HAP-1 (cell line): ENCODE data around the gene PPEF1.
"Not testable (repeated sequence)": the region's sequence is repeated elsewhere in the genome, so short reads cannot be mapped to it uniquely, and the experiment has no call there.

Source experiments
- DNase-seq, 2 experiments: peaks; one replicate each; pipeline ENCODE4 v3.0.0-alpha.2; 2016 to 2020; ENCODE audit warnings: low spot score in 2 of 2
- H3K27me3 ChIP-seq: fragments of 250-450 bp; sonication (Bioruptor Pico); 2 replicates; pipeline ENCODE4 v1.5.1; 2020; ENCODE audit warnings: low read depth, mild to moderate bottlenecking, moderate library complexity
- H3K36me3 ChIP-seq: fragments of 250-450 bp; sonication (Bioruptor Pico); replicated peaks from 2 replicates; pipeline ENCODE4 v1.5.1; 2020; ENCODE audit warnings: mild to moderate bottlenecking
- H3K4me1 ChIP-seq: fragments of 250-450 bp; sonication (Bioruptor Pico); 2 replicates; pipeline ENCODE4 v1.5.1; 2020; ENCODE audit warnings: mild to moderate bottlenecking
- H3K4me3 ChIP-seq: fragments of 250-450 bp; sonication (Bioruptor Pico); 2 replicates; pipeline ENCODE4 v1.5.1; 2020; ENCODE audit warnings: mild to moderate bottlenecking, moderate library complexity
- H3K9me3 ChIP-seq: fragments of 250-450 bp; sonication (Bioruptor Pico); 2 replicates; pipeline ENCODE4 v1.5.1; 2020; ENCODE audit warnings: mild to moderate bottlenecking, moderate library complexity
- in situ Hi-C: fragments of 300-500 bp; cut with MboI; formaldehyde crosslinking; loops from 3 replicates; pipeline ENCODE4 v1.14.3; 2020; ENCODE audit warnings: low sequenced_read_pairs, inconsistent platforms, mixed read lengths

Gene PPEF1

GRCh38 chrX:18792828-18793227 lies 85.4 kb downstream of the PPEF1 start:
- no peak overlapping the region for H3K4me3 ChIP-seq
- in situ Hi-C loops, result no loop called here
- H3K9me3 ChIP-seq, result no peaks in the 10 kb centered on the region
- no peak for DNase-seq
- no peaks in the 10 kb centered on the region for H3K36me3 ChIP-seq
- H3K4me1 ChIP-seq, result peaks cover 15% of the 10 kb centered on the region
- no peaks in the 10 kb centered on the region for H3K27me3 ChIP-seq

- DNase-seq, result peak; percentile 69 to 76
- Histone ChIP-seq H3K4me3 (no peak overlapping the region), H3K36me3 (no peaks in the 10 kb centered on the region), H3K27me3 (no peaks in the 10 kb centered on the region), H3K4me1 (peaks cover 15% of the 10 kb centered on the region), H3K9me3 (no peaks in the 10 kb centered on the region)
- in situ Hi-C loops, result no loop called here
Observed at GRCh38 chrX:18793601-18794089, 86.2 kb downstream of the PPEF1 start.

- Histone ChIP-seq H3K9me3 (no peaks in the 10 kb centered on the region), H3K4me3 (no peak overlapping the region), H3K27me3 (no peaks in the 10 kb centered on the region), H3K36me3 (no peaks in the 10 kb centered on the region), H3K4me1 (peaks cover 22% of the 10 kb centered on the region)
- DNase-seq, result no peak
- in situ Hi-C loops, result no loop called here
Observed at GRCh38 chrX:18797141-18797540, 89.7 kb downstream of the PPEF1 start.

- H3K27me3 ChIP-seq, result no peaks in the 10 kb centered on the region
- H3K4me3 ChIP-seq, result no peak overlapping the region
- H3K9me3 ChIP-seq, result no peaks in the 10 kb centered on the region
- DNase-seq, result no peak
- no peaks in the 10 kb centered on the region for H3K36me3 ChIP-seq
- H3K4me1 ChIP-seq, result peaks cover 7% of the 10 kb centered on the region
- in situ Hi-C loops, result no loop called here
Observed at GRCh38 chrX:18799911-18800310, 92.5 kb downstream of the PPEF1 start.

- Histone ChIP-seq H3K36me3 (no peaks in the 10 kb centered on the region), H3K9me3 (no peaks in the 10 kb centered on the region), H3K4me1 (peaks cover 19% of the 10 kb centered on the region), H3K27me3 (no peaks in the 10 kb centered on the region), H3K4me3 (no peak overlapping the region)
- in situ Hi-C loops, result no loop called here
- DNase-seq, result no peak
Observed at GRCh38 chrX:18809641-18810040, 102.2 kb downstream of the PPEF1 start.

GRCh38 chrX:18810416-18810815 lies 103.0 kb downstream of the PPEF1 start:
- in situ Hi-C loops, result no loop called here
- Histone ChIP-seq H3K4me1 (peaks cover 27% of the 10 kb centered on the region), H3K4me3 (no peak overlapping the region), H3K27me3 (no peaks in the 10 kb centered on the region), H3K9me3 (no peaks in the 10 kb centered on the region), H3K36me3 (no peaks in the 10 kb centered on the region)
- peak in 1 of 2 experiments; percentile 27 for DNase-seq

- H3K4me3 ChIP-seq, result no peak overlapping the region
- DNase-seq, result peak in 1 of 2 experiments; percentile 40
Observed at GRCh38 chrX:18825375-18825774, 117.9 kb downstream of the PPEF1 start.

GRCh38 chrX:18828832-18829404 lies 121.5 kb downstream of the PPEF1 start:
- Histone ChIP-seq H3K4me3 (no peak overlapping the region), H3K27me3 (no peaks in the 10 kb centered on the region), H3K36me3 (no peaks in the 10 kb centered on the region), H3K9me3 (no peaks in the 10 kb centered on the region), H3K4me1 (peaks cover 8% of the 10 kb centered on the region)
- in situ Hi-C loops, result no loop called here
- no peak for DNase-seq

More at GRCh38 chrX:18825375-18825774, 117.9 kb downstream of the PPEF1 start:
- in situ Hi-C loops, result no loop called here
- peaks cover 8% of the 10 kb centered on the region for H3K4me1 ChIP-seq
- H3K27me3 ChIP-seq, result no peaks in the 10 kb centered on the region
- H3K36me3 ChIP-seq, result no peaks in the 10 kb centered on the region
- H3K9me3 ChIP-seq, result no peaks in the 10 kb centered on the region

GRCh38 chrX:18833071-18833731 lies 125.8 kb downstream of the PPEF1 start:
- Histone ChIP-seq H3K4me3 (no peak overlapping the region), H3K4me1 (no peaks in the 10 kb centered on the region), H3K27me3 (no peaks in the 10 kb centered on the region), H3K9me3 (no peaks in the 10 kb centered on the region), H3K36me3 (no peaks in the 10 kb centered on the region)
- DNase-seq, result no peak
- in situ Hi-C loops, result no loop called here

GRCh38 chrX:18847901-18848300 lies 140.5 kb downstream of the PPEF1 start:
- DNase-seq, H3K27me3 ChIP-seq: not testable (repeated sequence)

GRCh38 chrX:18855919-18856644 lies 148.6 kb downstream of the PPEF1 start:
- in situ Hi-C loops, result no loop called here
- Histone ChIP-seq H3K4me3 (no peak overlapping the region), H3K9me3 (no peaks in the 10 kb centered on the region), H3K36me3 (no peaks in the 10 kb centered on the region), H3K27me3 (no peaks in the 10 kb centered on the region), H3K4me1 (no peaks in the 10 kb centered on the region)
- DNase-seq, result no peak

More at GRCh38 chrX:18847901-18848300, 140.5 kb downstream of the PPEF1 start:
- H3K4me1 ChIP-seq, H3K9me3 ChIP-seq, H3K36me3 ChIP-seq, in situ Hi-C loops, H3K4me3 ChIP-seq: not testable (repeated sequence)

- DNase-seq, result no peak
- Histone ChIP-seq H3K4me3 (no peak overlapping the region), H3K9me3 (no peaks in the 10 kb centered on the region), H3K4me1 (no peaks in the 10 kb centered on the region), H3K36me3 (no peaks in the 10 kb centered on the region), H3K27me3 (no peaks in the 10 kb centered on the region)
- in situ Hi-C loops, result no loop called here
Observed at GRCh38 chrX:18856645-18856997, 149.2 kb downstream of the PPEF1 start.

- H3K27me3 ChIP-seq, result no peaks in the 10 kb centered on the region
- H3K9me3 ChIP-seq, result no peaks in the 10 kb centered on the region
- no peaks in the 10 kb centered on the region for H3K36me3 ChIP-seq
- no peak for DNase-seq
- in situ Hi-C loops, result no loop called here
- no peak overlapping the region for H3K4me3 ChIP-seq
- H3K4me1 ChIP-seq, result no peaks in the 10 kb centered on the region
Observed at GRCh38 chrX:18861511-18861910, 154.1 kb downstream of the PPEF1 start.

- in situ Hi-C loops, result no loop called here
- no peak overlapping the region for H3K4me3 ChIP-seq
- no peaks in the 10 kb centered on the region for H3K27me3 ChIP-seq
- no peaks in the 10 kb centered on the region for H3K36me3 ChIP-seq
- H3K4me1 ChIP-seq, result no peaks in the 10 kb centered on the region
- no peaks in the 10 kb centered on the region for H3K9me3 ChIP-seq
- DNase-seq, result no peak
Observed at GRCh38 chrX:18864390-18864920, 157.0 kb downstream of the PPEF1 start.
